ENCODE data around the gene KIF26A.

KIF26A gene

GRCh38 chr14:104090071-104090748 is 48.2 kb upstream of the KIF26A start:
- no peaks in the 10 kb centered on the region for H3K4me1 ChIP-seq (ENCODE audit: control insufficient read depth, insufficient read depth, low read length)
- no peaks in the 10 kb centered on the region for H3K36me3 ChIP-seq (ENCODE audit: control insufficient read depth in 2 of 2, insufficient read depth in 1 of 2, low read length in 2 of 2)
- TF ChIP-seq ZNF146 (tag by site-specific recombination; IDR thresholded peaks at IDR 0.05): no peak
- no peak for TF ChIP-seq ZNF311 (tag by site-specific recombination; IDR thresholded peaks at IDR 0.05; ENCODE audit: borderline replicate concordance)
- TF ChIP-seq KLF7 (tag by site-specific recombination; IDR thresholded peaks at IDR 0.05; ENCODE audit: borderline replicate concordance): no peak
- TF ChIP-seq ZNF544 (tag by site-specific recombination; IDR thresholded peaks at IDR 0.05): no peak
- TF ChIP-seq, protein P1, sequence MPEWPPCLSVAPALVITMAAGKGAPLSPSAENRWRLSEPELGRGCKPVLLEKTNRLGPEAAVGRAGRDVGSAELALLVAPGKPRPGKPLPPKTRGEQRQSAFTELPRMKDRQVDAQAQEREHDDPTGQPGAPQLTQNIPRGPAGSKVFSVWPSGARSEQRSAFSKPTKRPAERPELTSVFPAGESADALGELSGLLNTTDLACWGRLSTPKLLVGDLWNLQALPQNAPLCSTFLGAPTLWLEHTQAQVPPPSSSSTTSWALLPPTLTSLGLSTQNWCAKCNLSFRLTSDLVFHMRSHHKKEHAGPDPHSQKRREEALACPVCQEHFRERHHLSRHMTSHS (tag by site-specific recombination; IDR thresholded peaks at IDR 0.05): no peak
- no peak for TF ChIP-seq ZNF423 (tag by site-specific recombination; IDR thresholded peaks at IDR 0.05)
- TF ChIP-seq ZNF621 (tag by site-specific recombination; IDR thresholded peaks at IDR 0.05): no peak
- TF ChIP-seq PBX3 (CRISPR knock-in tag; IDR thresholded peaks at IDR 0.05): no peak
- TF ChIP-seq ZNF654 (tag by site-specific recombination; IDR thresholded peaks at IDR 0.05; ENCODE audit: low read depth): no peak
- TF ChIP-seq, protein P2, sequence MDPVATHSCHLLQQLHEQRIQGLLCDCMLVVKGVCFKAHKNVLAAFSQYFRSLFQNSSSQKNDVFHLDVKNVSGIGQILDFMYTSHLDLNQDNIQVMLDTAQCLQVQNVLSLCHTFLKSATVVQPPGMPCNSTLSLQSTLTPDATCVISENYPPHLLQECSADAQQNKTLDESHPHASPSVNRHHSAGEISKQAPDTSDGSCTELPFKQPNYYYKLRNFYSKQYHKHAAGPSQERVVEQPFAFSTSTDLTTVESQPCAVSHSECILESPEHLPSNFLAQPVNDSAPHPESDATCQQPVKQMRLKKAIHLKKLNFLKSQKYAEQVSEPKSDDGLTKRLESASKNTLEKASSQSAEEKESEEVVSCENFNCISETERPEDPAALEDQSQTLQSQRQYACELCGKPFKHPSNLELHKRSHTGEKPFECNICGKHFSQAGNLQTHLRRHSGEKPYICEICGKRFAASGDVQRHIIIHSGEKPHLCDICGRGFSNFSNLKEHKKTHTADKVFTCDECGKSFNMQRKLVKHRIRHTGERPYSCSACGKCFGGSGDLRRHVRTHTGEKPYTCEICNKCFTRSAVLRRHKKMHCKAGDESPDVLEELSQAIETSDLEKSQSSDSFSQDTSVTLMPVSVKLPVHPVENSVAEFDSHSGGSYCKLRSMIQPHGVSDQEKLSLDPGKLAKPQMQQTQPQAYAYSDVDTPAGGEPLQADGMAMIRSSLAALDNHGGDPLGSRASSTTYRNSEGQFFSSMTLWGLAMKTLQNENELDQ (tag by site-specific recombination; IDR thresholded peaks at IDR 0.05; ENCODE audit: low read depth): no peak
- TF ChIP-seq ZNF514 (tag by site-specific recombination; IDR thresholded peaks at IDR 0.05): no peak
- no peak for TF ChIP-seq SP7 (tag by site-specific recombination; IDR thresholded peaks at IDR 0.05)
- TF ChIP-seq YY2 (tag by site-specific recombination; IDR thresholded peaks at IDR 0.05): no peak
- TF ChIP-seq ZXDB (tag by site-specific recombination; IDR thresholded peaks at IDR 0.05): no peak
- no peak for TF ChIP-seq ZNF37A (tag by site-specific recombination; IDR thresholded peaks at IDR 0.05)
- no peak for TF ChIP-seq BCL11B (tag by site-specific recombination; IDR thresholded peaks at IDR 0.05; ENCODE audit: low read depth)
- no peak for TF ChIP-seq ZNF558 (tag by site-specific recombination; IDR thresholded peaks at IDR 0.05)
- no peak for TF ChIP-seq GLIS2 (tag by site-specific recombination; IDR thresholded peaks at IDR 0.05)
- TF ChIP-seq, protein P3, sequence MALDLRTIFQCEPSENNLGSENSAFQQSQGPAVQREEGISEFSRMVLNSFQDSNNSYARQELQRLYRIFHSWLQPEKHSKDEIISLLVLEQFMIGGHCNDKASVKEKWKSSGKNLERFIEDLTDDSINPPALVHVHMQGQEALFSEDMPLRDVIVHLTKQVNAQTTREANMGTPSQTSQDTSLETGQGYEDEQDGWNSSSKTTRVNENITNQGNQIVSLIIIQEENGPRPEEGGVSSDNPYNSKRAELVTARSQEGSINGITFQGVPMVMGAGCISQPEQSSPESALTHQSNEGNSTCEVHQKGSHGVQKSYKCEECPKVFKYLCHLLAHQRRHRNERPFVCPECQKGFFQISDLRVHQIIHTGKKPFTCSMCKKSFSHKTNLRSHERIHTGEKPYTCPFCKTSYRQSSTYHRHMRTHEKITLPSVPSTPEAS (tag by site-specific recombination; IDR thresholded peaks at IDR 0.05): no peak
- ChIA-PET POLR2A (no interaction called here), CTCF (interaction anchor here (0.6 to 1.0 kb wide), 2 partner anchors 12 to 26 kb away, joined by 3 read pairs; no protein-coding TSS in a partner anchor)
- no peaks in the 10 kb centered on the region for H3K9me3 ChIP-seq (ENCODE audit: control insufficient read depth, insufficient read depth, low read depth, low read length)
- H3K4me3 ChIP-seq (ENCODE audit: low read depth, low read length): no peak overlapping the region
- no peak overlapping the region for H3K27ac ChIP-seq (ENCODE audit: extremely low read depth, low read depth, low read length)

Measured in HEK293 (cell line).